Peyer's patch (tissue), 4 donors: ENCODE measurements around the gene MAP7D2.

Experiments
- CTCF ChIP-seq, 6 experiments: fragments of 450-650 bp in 4 of 6; fragments of 200-600 bp in 2 of 6; sonication (generic) in 1 of 6; IDR thresholded peaks; one replicate each; pipeline ENCODE4 v1.5.1; 2017 to 2019; ENCODE audit warnings: antibody characterized with exemption in 6 of 6, mild to moderate bottlenecking in 3 of 6, moderate library complexity in 1 of 6
- POLR2A ChIP-seq, 2 donors: fragments of 450-650 bp; IDR thresholded peaks; one replicate each; pipeline ENCODE4 v1.5.1; 2017; ENCODE audit warnings: antibody characterized with exemption in 2 of 2, mild to moderate bottlenecking in 2 of 2, moderate library complexity in 2 of 2

- TF ChIP-seq POLR2A (IDR thresholded peaks at IDR 0.05) (no peak), CTCF (IDR thresholded peaks at IDR 0.05) (no peak)
These were observed 96.9 kb downstream of the MAP7D2 start for GRCh38 chrX:20019672-20020365.
